ENCODE results near the gene RASGRP3.

- TF ChIP-seq CTCF (IDR thresholded peaks at IDR 0.05) (no peak), POLR2AphosphoS5 (IDR thresholded peaks at IDR 0.05) (no peak)
These were observed 129.7 kb downstream of the RASGRP3 start for GRCh38 chr2:33606100-33606499.
